IMR-90 (cell line): ENCODE results near the gene USH1G. TPM values are rescaled to one million over a fixed set of nuclear protein-coding genes. Genes with fewer than 3 reads are reported as not detected.

Experiments
- FOS ChIP-seq: fragments of 150-350 bp; IDR thresholded peaks from 2 replicates; pipeline ENCODE4 v1.6.1; 2016; ENCODE audit warnings: low read depth, low read length
- polyA plus RNA-seq, 3 experiments: library from polyadenylated mRNA; depleted of rRNA; stranded (reverse); fragments of >200 nt; gene quantifications; 2 replicates each; pipeline ENCODE4 v1.2.3, GENCODE V29; 2012; ENCODE audit warnings: low replicate concordance in 1 of 3
- total RNA-seq: library from RNA; depleted of rRNA; stranded (reverse); fragments of >200 nt; gene quantifications from 2 replicates; pipeline ENCODE4 v1.2.3, GENCODE V29; 2012; rRNA removed

USH1G gene
- total and polyA plus RNA-seq, 2 of the 4 experiments (the other 2 are of a cell fraction): not detected

- TF ChIP-seq FOS: no peak
Measured at GRCh38 chr17:74866198-74866835, 56.7 kb downstream of the USH1G start (continued).

Other genes starting within 250 kb of the USH1G start
- gene CD300LF, start 210.3 kb downstream of the USH1G start, total RNA-seq: not detected in 2 replicates
- gene CD300LF, start 210.3 kb downstream of the USH1G start, polyA plus RNA-seq (2012; rRNA removed): not detected in 2 replicates
- not detected in 2 replicates for gene RAB37, start 186.0 kb downstream of the USH1G start, total RNA-seq
- gene RAB37, start 186.0 kb downstream of the USH1G start, polyA plus RNA-seq (2012; rRNA removed): 0.19 TPM in 1 of 2 replicates, not detected in the other
- gene NHERF1, start 174.6 kb downstream of the USH1G start, total RNA-seq: 3.3 and 3.8 TPM in 2 replicates
- gene NHERF1, start 174.6 kb downstream of the USH1G start, polyA plus RNA-seq (2012; rRNA removed): 11.8 and 14.5 TPM in 2 replicates
- gene NAT9, start 146.9 kb downstream of the USH1G start, total RNA-seq: 25.8 and 48.9 TPM in 2 replicates
- 60.7 and 62.0 TPM in 2 replicates for gene NAT9, start 146.9 kb downstream of the USH1G start, polyA plus RNA-seq (2012; rRNA removed)
- gene GRIN2C, start 63.4 kb downstream of the USH1G start, total RNA-seq: not detected in 2 replicates
- gene GRIN2C, start 63.4 kb downstream of the USH1G start, polyA plus RNA-seq (2012; rRNA removed): 0.22 TPM in 1 of 2 replicates, not detected in the other
- 12.2 and 12.4 TPM in 2 replicates for gene FDXR, start 50.3 kb downstream of the USH1G start, total RNA-seq
- gene FDXR, start 50.3 kb downstream of the USH1G start, polyA plus RNA-seq (2012; rRNA removed): 18.6 and 21.9 TPM in 2 replicates
- gene FADS6, start 29.6 kb downstream of the USH1G start, total RNA-seq: not detected in 2 replicates
- not detected in 2 replicates for gene FADS6, start 29.6 kb downstream of the USH1G start, polyA plus RNA-seq (2012; rRNA removed)
- gene OTOP2, start 1.0 kb upstream of the USH1G start, total RNA-seq: not detected in 2 replicates
- not detected in 2 replicates for gene OTOP2, start 1.0 kb upstream of the USH1G start, polyA plus RNA-seq (2012; rRNA removed)
- gene OTOP3, start 12.6 kb upstream of the USH1G start, total RNA-seq: not detected in 2 replicates
- gene OTOP3, start 12.6 kb upstream of the USH1G start, polyA plus RNA-seq (2012; rRNA removed): not detected in 2 replicates
- 0.18 and 0.56 TPM in 2 replicates for gene HID1, start 49.5 kb upstream of the USH1G start, total RNA-seq
- 1.7 and 2.7 TPM in 2 replicates for gene HID1, start 49.5 kb upstream of the USH1G start, polyA plus RNA-seq (2012; rRNA removed)
- 5.6 and 5.7 TPM in 2 replicates for gene CDR2L, start 64.4 kb upstream of the USH1G start, total RNA-seq
- 18.9 and 23.2 TPM in 2 replicates for gene CDR2L, start 64.4 kb upstream of the USH1G start, polyA plus RNA-seq (2012; rRNA removed)
- gene MRPL58, start 89.4 kb upstream of the USH1G start, total RNA-seq: 42.5 and 53.9 TPM in 2 replicates
- 49.0 and 53.0 TPM in 2 replicates for gene MRPL58, start 89.4 kb upstream of the USH1G start, polyA plus RNA-seq (2012; rRNA removed)
- 365 and 373 TPM in 2 replicates for gene ATP5PD, start 123.7 kb upstream of the USH1G start, total RNA-seq
- 331 and 425 TPM in 2 replicates for gene ATP5PD, start 123.7 kb upstream of the USH1G start, polyA plus RNA-seq (2012; rRNA removed)
- 9.1 and 9.4 TPM in 2 replicates for gene KCTD2, start 124.0 kb upstream of the USH1G start, total RNA-seq
- 18.3 and 18.4 TPM in 2 replicates for gene KCTD2, start 124.0 kb upstream of the USH1G start, polyA plus RNA-seq (2012; rRNA removed)
- 1.1 and 1.8 TPM in 2 replicates for gene SLC16A5, start 164.7 kb upstream of the USH1G start, total RNA-seq
- gene SLC16A5, start 164.7 kb upstream of the USH1G start, polyA plus RNA-seq (2012; rRNA removed): 5.9 and 7.1 TPM in 2 replicates
- gene ARMC7, start 186.7 kb upstream of the USH1G start, total RNA-seq: 1.7 and 1.8 TPM in 2 replicates
- gene ARMC7, start 186.7 kb upstream of the USH1G start, polyA plus RNA-seq (2012; rRNA removed): 6.9 and 7.3 TPM in 2 replicates
- 23.1 and 24.0 TPM in 2 replicates for gene NT5C, start 208.5 kb upstream of the USH1G start, total RNA-seq
- gene NT5C, start 208.5 kb upstream of the USH1G start, polyA plus RNA-seq (2012; rRNA removed): 44.6 and 62.1 TPM in 2 replicates
- gene JPT1, start 231.3 kb upstream of the USH1G start, total RNA-seq: 118 and 127 TPM in 2 replicates
- 236 and 272 TPM in 2 replicates for gene JPT1, start 231.3 kb upstream of the USH1G start, polyA plus RNA-seq (2012; rRNA removed)